RWPE2 (cell line): ENCODE results near the gene MYO3B.
"Not testable (repeated sequence)": the region's sequence is repeated elsewhere in the genome, so short reads cannot be mapped to it uniquely, and the experiment has no call there.

Experiments
- ATAC-seq: fragments of 200-7000 bp; cut with Tn5 transposase; 3 replicates; pipeline ENCODE4 v1.9.1; 2021; ENCODE audit warnings: low read depth
- DNase-seq: peaks from one replicate; pipeline ENCODE4 v3.0.0-alpha.2; 2020; ENCODE audit warnings: low spot score
- H3K27ac ChIP-seq: fragments of 450-650 bp; 2 replicates; pipeline ENCODE4 v1.5.1; 2017; ENCODE audit warnings: mild to moderate bottlenecking; ENCODE audit not compliant: poor library complexity, severe bottlenecking
- H3K27me3 ChIP-seq: fragments of 250-450 bp; sonication (Bioruptor Pico); 2 replicates; pipeline ENCODE4 v1.5.1; 2021; ENCODE audit warnings: mild to moderate bottlenecking, moderate library complexity; ENCODE audit not compliant: insufficient read depth, poor library complexity, severe bottlenecking
- H3K36me3 ChIP-seq: fragments of 250-450 bp; sonication (Bioruptor Pico); 2 replicates; pipeline ENCODE4 v1.5.1; 2020; ENCODE audit warnings: low read depth, mild to moderate bottlenecking, moderate library complexity
- H3K4me1 ChIP-seq: fragments of 250-450 bp; sonication (Bioruptor Pico); 2 replicates; pipeline ENCODE4 v1.5.1; 2021; ENCODE audit warnings: mild to moderate bottlenecking, moderate library complexity; ENCODE audit not compliant: insufficient read depth, poor library complexity, severe bottlenecking
- H3K4me3 ChIP-seq: fragments of 250-450 bp; sonication (Bioruptor Pico); 2 replicates; pipeline ENCODE4 v1.5.1; 2021; ENCODE audit warnings: mild to moderate bottlenecking, moderate library complexity; ENCODE audit not compliant: severe bottlenecking
- H3K9me3 ChIP-seq: fragments of 250-450 bp; sonication (Bioruptor Pico); 2 replicates; pipeline ENCODE4 v1.5.1; 2021; ENCODE audit warnings: mild to moderate bottlenecking, moderate library complexity; ENCODE audit not compliant: severe bottlenecking
- TF ChIP-seq, protein P1 (sequence below): fragments of 450-650 bp; IDR thresholded peaks from one replicate; pipeline ENCODE4 v1.5.1; 2017; ENCODE audit warnings: mild to moderate bottlenecking, moderate library complexity; ENCODE audit not compliant: poor library complexity, severe bottlenecking

The MYO3B gene

DNA sequence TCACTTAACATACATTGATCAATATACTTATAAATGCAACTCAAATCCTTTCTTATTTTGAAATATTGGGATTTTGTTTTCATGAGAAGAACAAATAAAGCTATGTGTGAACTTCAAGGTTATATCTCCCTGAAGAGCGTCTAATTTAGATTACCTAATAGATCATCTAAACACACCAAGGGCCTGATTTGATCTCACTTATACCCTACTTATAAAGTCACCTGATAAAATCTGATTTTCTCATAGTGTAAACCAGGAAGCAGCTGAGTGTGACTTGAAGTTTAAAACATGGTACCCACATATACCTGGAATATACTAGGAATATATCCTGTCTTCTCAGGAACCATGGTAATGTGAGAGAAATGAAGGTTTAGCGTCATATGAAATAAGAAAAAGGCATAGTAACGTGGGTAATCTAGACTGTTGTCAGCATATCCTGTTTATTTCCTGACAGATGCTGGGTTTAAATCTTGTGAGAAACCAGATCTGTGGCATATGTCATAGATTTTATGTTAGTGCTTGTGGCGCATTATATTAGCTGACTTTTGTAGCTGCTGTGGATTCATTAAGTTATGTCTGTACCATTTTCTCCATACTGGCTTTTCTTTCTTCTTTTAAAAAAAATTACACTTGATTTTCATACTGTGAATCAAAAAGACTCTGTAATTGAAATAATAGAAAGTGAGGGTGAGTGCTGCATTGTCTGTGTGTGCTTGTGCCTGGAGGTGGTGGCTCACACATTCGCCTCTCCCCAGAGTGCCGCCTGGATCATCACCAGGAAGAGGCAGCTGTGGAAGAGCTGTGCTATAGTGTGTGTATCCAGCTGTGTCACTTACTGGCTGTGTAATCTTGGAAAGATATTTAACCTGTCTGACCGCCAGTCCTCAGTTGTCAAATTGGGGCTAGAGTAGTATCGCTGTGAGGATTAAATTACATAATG is 164.0 kb downstream of the MYO3B start:
- no peak overlapping the region for H3K27ac ChIP-seq
- ATAC-seq (no peak), DNase-seq (no peak)
- H3K36me3 ChIP-seq: no peaks in the 10 kb centered on the region
- H3K4me3 ChIP-seq: no peak overlapping the region
- H3K27me3 ChIP-seq: no peaks in the 10 kb centered on the region
- TF ChIP-seq, protein P1, sequence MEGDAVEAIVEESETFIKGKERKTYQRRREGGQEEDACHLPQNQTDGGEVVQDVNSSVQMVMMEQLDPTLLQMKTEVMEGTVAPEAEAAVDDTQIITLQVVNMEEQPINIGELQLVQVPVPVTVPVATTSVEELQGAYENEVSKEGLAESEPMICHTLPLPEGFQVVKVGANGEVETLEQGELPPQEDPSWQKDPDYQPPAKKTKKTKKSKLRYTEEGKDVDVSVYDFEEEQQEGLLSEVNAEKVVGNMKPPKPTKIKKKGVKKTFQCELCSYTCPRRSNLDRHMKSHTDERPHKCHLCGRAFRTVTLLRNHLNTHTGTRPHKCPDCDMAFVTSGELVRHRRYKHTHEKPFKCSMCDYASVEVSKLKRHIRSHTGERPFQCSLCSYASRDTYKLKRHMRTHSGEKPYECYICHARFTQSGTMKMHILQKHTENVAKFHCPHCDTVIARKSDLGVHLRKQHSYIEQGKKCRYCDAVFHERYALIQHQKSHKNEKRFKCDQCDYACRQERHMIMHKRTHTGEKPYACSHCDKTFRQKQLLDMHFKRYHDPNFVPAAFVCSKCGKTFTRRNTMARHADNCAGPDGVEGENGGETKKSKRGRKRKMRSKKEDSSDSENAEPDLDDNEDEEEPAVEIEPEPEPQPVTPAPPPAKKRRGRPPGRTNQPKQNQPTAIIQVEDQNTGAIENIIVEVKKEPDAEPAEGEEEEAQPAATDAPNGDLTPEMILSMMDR: no peak
- no peaks in the 10 kb centered on the region for H3K9me3 ChIP-seq
- H3K4me1 ChIP-seq: no peaks in the 10 kb centered on the region

DNA sequence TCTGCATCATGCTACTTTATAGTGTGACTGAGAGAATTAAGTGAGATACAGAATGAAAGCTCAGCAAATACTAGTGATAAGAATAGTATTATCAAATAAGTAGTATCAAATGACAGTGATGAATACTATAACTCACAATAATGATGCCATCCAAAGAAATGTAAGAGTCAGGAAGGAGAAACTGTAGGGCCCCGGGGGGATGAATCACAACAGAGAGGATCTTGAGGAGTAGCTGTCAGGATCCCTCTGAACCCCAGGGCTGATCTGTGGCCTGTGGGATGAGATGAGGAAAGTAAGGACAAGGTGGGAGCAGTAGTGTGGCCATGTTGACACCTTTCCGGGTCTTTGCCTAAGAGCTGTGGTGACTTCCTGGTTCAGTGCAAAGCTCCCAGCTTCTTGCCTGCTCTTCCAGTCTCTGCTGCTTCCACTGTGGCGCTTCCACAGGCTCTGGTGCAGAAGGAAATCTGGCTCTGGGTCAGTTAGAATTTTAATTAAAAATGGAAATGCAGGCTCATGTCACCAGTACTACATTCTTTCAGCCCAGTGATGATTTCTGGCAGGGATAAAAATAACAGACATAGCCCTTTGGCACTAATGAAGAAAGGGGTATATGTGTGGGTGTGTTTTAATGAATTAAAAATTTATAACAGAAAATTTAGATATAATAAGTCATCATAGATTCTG is 166.9 kb downstream of the MYO3B start:
- no peaks in the 10 kb centered on the region for H3K36me3 ChIP-seq
- H3K27me3 ChIP-seq: no peaks in the 10 kb centered on the region
- DNase-seq (no peak), ATAC-seq (peak; percentile 33; the same call in 1 of the 3 replicates)
- H3K4me3 ChIP-seq: no peak overlapping the region
- no peaks in the 10 kb centered on the region for H3K9me3 ChIP-seq
- no peaks in the 10 kb centered on the region for H3K4me1 ChIP-seq
- TF ChIP-seq, protein P1: no peak
- H3K27ac ChIP-seq: no peak overlapping the region

DNA sequence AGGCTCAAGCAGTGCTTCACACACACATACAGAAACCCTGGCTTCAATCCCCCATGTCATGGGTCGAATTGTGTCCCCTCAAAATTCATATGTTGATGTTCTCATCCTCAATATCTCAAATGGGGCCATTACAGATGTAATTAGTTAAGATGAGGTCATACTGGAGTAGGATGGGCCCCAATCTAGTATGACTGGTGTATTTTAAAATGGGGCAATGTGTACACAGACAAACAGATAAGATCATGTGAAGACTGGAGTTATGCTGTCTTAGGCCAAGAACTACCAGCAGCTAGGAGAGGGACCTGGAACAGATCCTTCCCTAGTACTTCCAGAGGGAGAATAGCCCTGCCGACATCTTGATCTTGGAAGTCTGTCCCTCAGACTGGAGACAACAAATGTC is 167.7 kb downstream of the MYO3B start:
- no peak for ATAC-seq
- no peaks in the 10 kb centered on the region for H3K27me3 ChIP-seq
- TF ChIP-seq, protein P1: no peak

DNA sequence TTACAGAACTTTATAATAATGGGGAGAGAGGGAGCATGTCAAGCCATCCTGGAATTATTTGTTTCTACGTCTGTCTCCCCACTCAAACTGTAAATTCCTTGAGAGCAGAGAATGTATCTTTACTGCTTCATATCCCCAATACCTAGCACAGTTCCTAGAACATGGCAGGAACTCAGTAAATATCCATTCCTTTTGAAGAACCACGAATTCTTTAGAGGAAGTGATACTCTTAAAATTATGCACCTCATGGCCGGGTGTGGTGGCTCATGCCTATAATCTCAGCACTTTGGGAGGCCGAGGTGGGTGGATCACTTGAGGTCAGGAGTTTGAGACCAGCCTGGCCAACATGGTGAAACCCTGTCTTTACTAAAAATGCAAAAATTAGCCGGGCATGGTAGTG is 171.3 kb downstream of the MYO3B start:
- H3K4me1 ChIP-seq, DNase-seq, H3K4me3 ChIP-seq, H3K27ac ChIP-seq, H3K9me3 ChIP-seq, H3K36me3 ChIP-seq, ATAC-seq, H3K27me3 ChIP-seq: not testable (repeated sequence)

More for the DNA sequence above, 167.7 kb downstream of the MYO3B start:
- no peak for DNase-seq
- Histone ChIP-seq H3K36me3 (no peaks in the 10 kb centered on the region), H3K9me3 (no peaks in the 10 kb centered on the region), H3K4me3 (no peak overlapping the region), H3K27ac (no peak overlapping the region), H3K4me1 (no peaks in the 10 kb centered on the region)

DNA sequence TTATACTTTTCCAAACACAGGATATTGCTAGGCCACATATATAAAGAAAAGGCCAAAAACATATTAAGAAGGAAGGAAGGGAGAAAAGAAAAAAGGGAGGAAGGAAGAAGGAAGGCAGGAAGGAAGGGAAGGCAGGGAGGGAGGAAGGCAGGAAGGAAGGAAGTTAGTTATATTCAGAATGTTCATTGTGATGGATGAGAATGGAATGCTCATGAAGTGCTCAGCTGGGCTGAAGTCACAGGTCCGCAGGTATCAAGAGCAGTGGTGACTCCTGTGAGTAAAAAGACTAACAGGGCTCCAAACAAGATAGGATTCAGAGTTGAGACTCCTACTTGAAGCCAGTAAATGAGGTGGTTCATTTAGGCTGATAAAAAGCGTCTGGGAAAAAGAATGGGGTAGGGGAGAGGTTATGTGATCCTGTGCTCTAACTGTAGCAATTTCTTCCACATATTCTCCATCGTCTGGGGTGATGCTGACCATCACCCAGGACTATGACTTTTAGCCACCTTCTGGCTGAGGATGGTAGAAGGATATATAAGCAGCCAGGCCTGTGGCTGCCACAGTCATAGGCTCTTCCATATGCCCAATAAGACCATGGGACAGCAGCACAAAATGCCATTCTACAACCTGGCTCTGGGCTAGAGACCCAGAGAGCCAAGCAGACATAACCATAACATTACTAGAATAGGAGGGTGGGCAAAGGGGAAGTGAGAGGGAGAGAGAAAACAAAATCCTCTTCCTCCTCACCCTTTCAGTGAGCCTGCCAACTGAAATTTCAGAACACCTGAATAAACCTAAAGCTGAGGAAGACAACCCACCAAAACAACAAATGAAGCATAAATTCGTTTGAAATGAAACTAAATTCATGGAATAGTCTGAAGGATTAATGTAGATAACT is 173.2 kb downstream of the MYO3B start:
- TF ChIP-seq, protein P1: no peak
- Histone ChIP-seq H3K27ac (no peak overlapping the region), H3K4me1 (no peaks in the 10 kb centered on the region), H3K4me3 (no peak overlapping the region), H3K27me3 (no peaks in the 10 kb centered on the region), H3K9me3 (no peaks in the 10 kb centered on the region), H3K36me3 (no peaks in the 10 kb centered on the region)
- no peak for ATAC-seq
- no peak for DNase-seq
